PC-9 (cell line): ENCODE results near the gene IL1RAPL1. TPM values are rescaled to one million over a fixed set of nuclear protein-coding genes. Genes with fewer than 3 reads are reported as not detected.

Experiments
- BruUV-seq: library from RNA; stranded (reverse); fragments of 400-500 nt; replicated peaks from 2 replicates; lab custom pipeline; 2021; lab: Mats Ljungman, UMichigan
- CTCF ChIA-PET: fragments of 300-600 bp; sonication (Branson Sonifier 250); formaldehyde crosslinking; loops from one replicate; lab custom pipeline; 2022; ENCODE audit warnings: antibody characterized with exemption; lab: Charles Lee
- POLR2A ChIA-PET: fragments of 300-600 bp; sonication (Branson Sonifier 250); formaldehyde crosslinking; loops from one replicate; lab custom pipeline; 2022; ENCODE audit warnings: antibody characterized with exemption; ENCODE audit not compliant: unreplicated experiment; lab: Charles Lee
- DNase-seq, 2 experiments: peaks; one replicate each; pipeline versions ENCODE4 v3.0.0 to v3.0.0-alpha.2; 2015 to 2022; ENCODE audit warnings: mixed read lengths in 1 of 2
- H2AFZ ChIP-seq: fragments of 200-600 bp; sonication (generic); 2 replicates; pipeline ENCODE4 v1.8.1; 2017; ENCODE audit warnings: antibody characterized with exemption
- H3F3A ChIP-seq: fragments of 200-600 bp; sonication (generic); 2 replicates; pipeline ENCODE4 v1.8.1; 2017; ENCODE audit warnings: antibody characterized with exemption, mild to moderate bottlenecking, low read depth; ENCODE audit not compliant: insufficient read depth
- H3K27ac ChIP-seq: fragments of 200-600 bp; sonication (generic); 2 replicates; pipeline ENCODE4 v1.6.1; 2016; ENCODE audit warnings: mixed run types
- H3K27me3 ChIP-seq: fragments of 200-600 bp; sonication (generic); 2 replicates; pipeline ENCODE4 v1.6.1; 2016; ENCODE audit warnings: low read depth, mixed run types; ENCODE audit not compliant: insufficient read depth
- H3K36me3 ChIP-seq: fragments of 200-600 bp; sonication (generic); 2 replicates; pipeline ENCODE4 v1.6.1; 2016; ENCODE audit warnings: low read depth, mixed run types
- H3K4me1 ChIP-seq: fragments of 200-600 bp; sonication (generic); replicated peaks from 2 replicates; pipeline ENCODE4 v1.6.1; 2016; ENCODE audit warnings: mixed run types; ENCODE audit not compliant: insufficient read depth
- H3K4me2 ChIP-seq: fragments of 200-600 bp; sonication (generic); 2 replicates; pipeline ENCODE4 v1.6.1; 2017; ENCODE audit warnings: mixed run types
- H3K4me3 ChIP-seq: fragments of 200-600 bp; sonication (generic); 2 replicates; pipeline ENCODE4 v1.6.1; 2016; ENCODE audit warnings: mixed run types
- H3K79me2 ChIP-seq: fragments of 200-600 bp; sonication (generic); 2 replicates; pipeline ENCODE4 v1.6.1; 2017; ENCODE audit warnings: low read depth, mixed run types
- H3K9me2 ChIP-seq: fragments of 200-600 bp; sonication (generic); 2 replicates; pipeline ENCODE4 v1.8.1; 2017; ENCODE audit warnings: mild to moderate bottlenecking; ENCODE audit not compliant: insufficient read depth
- H3K9me3 ChIP-seq: fragments of 200-600 bp; sonication (generic); 2 replicates; pipeline ENCODE4 v1.8.1; 2016; ENCODE audit warnings: low read depth; ENCODE audit not compliant: insufficient read depth
- H4K20me1 ChIP-seq: fragments of 200-600 bp; sonication (generic); 2 replicates; pipeline ENCODE4 v1.8.1; 2017; ENCODE audit not compliant: insufficient read depth
- EZH2 ChIP-seq: fragments of 200-600 bp; sonication (generic); IDR thresholded peaks from 2 replicates; pipeline ENCODE4 v1.8.0; 2017; ENCODE audit warnings: antibody characterized with exemption, low read depth
- intact Hi-C: fragments of 100-400 bp; cut with micrococcal nuclease; formaldehyde crosslinking; loops from one replicate; pipeline ENCODE4 v1.10.0; 2022; ENCODE audit not compliant: unreplicated experiment
- total RNA-seq: library from RNA; stranded (reverse); gene quantifications from 2 replicates; pipeline ENCODE4 v1.2.3, GENCODE V29; 2021
- TF ChIP-seq, protein P1 (sequence below): fragments of 200-600 bp; sonication (generic); conservative IDR thresholded peaks from 2 replicates; pipeline ENCODE4 v1.6.1; 2017; ENCODE audit warnings: mixed run types, antibody characterized with exemption, mild to moderate bottlenecking, moderate library complexity

The IL1RAPL1 gene
- total RNA-seq, 1 experiment from 2014 or later: 0.26 TPM

DNA sequence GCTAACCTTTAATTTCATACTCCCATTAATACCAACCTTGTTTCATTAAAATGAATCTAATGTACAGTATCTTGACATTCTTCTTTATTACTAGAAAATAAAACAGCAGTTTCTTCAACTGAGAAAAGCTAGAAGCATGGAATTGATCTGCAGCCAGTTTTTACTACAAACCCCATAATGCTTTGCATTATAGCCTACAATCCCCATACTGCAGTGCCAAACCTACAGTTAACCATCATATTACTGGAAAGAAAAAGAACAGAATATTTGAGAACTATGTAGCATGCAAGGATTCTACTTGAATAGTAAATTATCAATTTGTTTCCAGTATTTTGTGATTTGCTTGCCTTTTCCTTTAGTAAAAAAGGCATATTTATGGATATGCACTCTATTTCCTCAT is 3.2 kb upstream of the IL1RAPL1 start:
- Histone ChIP-seq H2AFZ (no peak overlapping the region), H3F3A (no peaks in the 10 kb centered on the region), H4K20me1 (no peaks in the 10 kb centered on the region), H3K36me3 (no peaks in the 10 kb centered on the region), H3K4me1 (no peaks in the 10 kb centered on the region), H3K4me2 (no peak overlapping the region), H3K79me2 (no peaks in the 10 kb centered on the region), H3K4me3 (no peak overlapping the region), H3K27ac (no peak overlapping the region), H3K9me3 (no peaks in the 10 kb centered on the region), H3K27me3 (no peaks in the 10 kb centered on the region), H3K9me2 (no peaks in the 10 kb centered on the region)
- POLR2A ChIA-PET: no interaction called here
- no peak for TF ChIP-seq EZH2
- TF ChIP-seq, protein P1, sequence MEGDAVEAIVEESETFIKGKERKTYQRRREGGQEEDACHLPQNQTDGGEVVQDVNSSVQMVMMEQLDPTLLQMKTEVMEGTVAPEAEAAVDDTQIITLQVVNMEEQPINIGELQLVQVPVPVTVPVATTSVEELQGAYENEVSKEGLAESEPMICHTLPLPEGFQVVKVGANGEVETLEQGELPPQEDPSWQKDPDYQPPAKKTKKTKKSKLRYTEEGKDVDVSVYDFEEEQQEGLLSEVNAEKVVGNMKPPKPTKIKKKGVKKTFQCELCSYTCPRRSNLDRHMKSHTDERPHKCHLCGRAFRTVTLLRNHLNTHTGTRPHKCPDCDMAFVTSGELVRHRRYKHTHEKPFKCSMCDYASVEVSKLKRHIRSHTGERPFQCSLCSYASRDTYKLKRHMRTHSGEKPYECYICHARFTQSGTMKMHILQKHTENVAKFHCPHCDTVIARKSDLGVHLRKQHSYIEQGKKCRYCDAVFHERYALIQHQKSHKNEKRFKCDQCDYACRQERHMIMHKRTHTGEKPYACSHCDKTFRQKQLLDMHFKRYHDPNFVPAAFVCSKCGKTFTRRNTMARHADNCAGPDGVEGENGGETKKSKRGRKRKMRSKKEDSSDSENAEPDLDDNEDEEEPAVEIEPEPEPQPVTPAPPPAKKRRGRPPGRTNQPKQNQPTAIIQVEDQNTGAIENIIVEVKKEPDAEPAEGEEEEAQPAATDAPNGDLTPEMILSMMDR: no peak
- CTCF ChIA-PET: no interaction called here
- no peak for DNase-seq
- intact Hi-C loops: no loop called here
- no TSS peak for BruUV-seq

DNA sequence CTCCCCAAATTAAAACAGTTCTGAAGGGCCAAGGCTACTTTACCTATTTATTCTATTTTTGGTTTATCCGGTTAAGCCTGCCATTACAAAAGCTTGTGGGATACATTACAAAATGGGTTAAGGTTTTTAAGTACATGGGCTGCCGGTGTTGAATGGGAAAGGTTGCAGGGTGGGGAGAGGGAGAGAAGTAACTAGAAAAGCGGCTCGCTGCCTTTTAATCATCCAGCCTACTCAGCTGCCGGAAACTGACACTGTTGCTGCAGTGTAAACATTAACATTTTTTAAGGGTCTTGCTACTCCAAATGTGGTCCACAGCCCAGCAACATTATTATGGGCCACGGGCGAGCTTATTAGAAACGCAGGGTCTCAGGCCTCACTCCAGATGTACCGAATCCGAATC is 1.5 kb upstream of the IL1RAPL1 start:
- intact Hi-C loops: no loop called here
- no peaks in the 10 kb centered on the region for H3F3A ChIP-seq
- no peak overlapping the region for H3K27ac ChIP-seq
- H3K36me3 ChIP-seq: no peaks in the 10 kb centered on the region
- H3K4me2 ChIP-seq: peak overlapping the region; percentile 42; the same call in 1 of the 2 replicates
- no peak overlapping the region for H3K4me3 ChIP-seq
- H3K9me3 ChIP-seq: no peaks in the 10 kb centered on the region
- no TSS peak for BruUV-seq
- no peak for DNase-seq
- H3K27me3 ChIP-seq: no peaks in the 10 kb centered on the region
- TF ChIP-seq EZH2: no peak
- no peaks in the 10 kb centered on the region for H3K4me1 ChIP-seq
- no peaks in the 10 kb centered on the region for H3K79me2 ChIP-seq
- ChIA-PET CTCF (no interaction called here), POLR2A (no interaction called here)
- H3K9me2 ChIP-seq: no peaks in the 10 kb centered on the region
- no peaks in the 10 kb centered on the region for H4K20me1 ChIP-seq
- H2AFZ ChIP-seq: no peak overlapping the region

DNA sequence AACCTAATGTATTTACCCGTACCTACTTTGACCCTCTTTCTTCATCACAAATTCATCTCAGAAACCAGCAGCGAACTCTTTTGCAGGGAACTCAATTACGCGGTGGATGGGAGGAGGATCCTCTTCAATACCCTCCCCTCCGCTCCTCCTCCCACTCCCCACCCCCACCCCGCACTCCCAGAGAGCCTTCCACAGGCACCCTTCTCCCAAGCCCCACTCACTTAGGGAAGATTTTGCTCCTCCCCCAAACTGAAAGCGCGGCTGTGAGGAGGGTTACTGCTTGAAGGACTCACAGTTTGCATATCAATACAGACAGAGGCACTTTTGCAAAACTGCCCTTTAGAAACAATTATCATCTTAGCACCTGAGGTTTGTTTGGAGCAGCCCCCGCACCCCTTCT is 960 bp upstream of the IL1RAPL1 start:
- intact Hi-C loops: no loop called here
- H3K4me3 ChIP-seq: no peak overlapping the region
- peak overlapping the region; percentile 42; the same call in 1 of the 2 replicates for H3K4me2 ChIP-seq
- no peak overlapping the region for H3K27ac ChIP-seq
- H2AFZ ChIP-seq: no peak overlapping the region
- POLR2A ChIA-PET: no interaction called here
- H4K20me1 ChIP-seq: no peaks in the 10 kb centered on the region
- CTCF ChIA-PET: no interaction called here
- H3K9me2 ChIP-seq: no peaks in the 10 kb centered on the region
- BruUV-seq: no TSS peak
- TF ChIP-seq, protein P1: no peak
- TF ChIP-seq EZH2: no peak
- no peaks in the 10 kb centered on the region for H3K4me1 ChIP-seq
- H3K27me3 ChIP-seq: no peaks in the 10 kb centered on the region
- no peaks in the 10 kb centered on the region for H3K9me3 ChIP-seq
- DNase-seq: peak in 1 of 2 experiments; percentile 2
- no peaks in the 10 kb centered on the region for H3F3A ChIP-seq
- H3K79me2 ChIP-seq: no peaks in the 10 kb centered on the region
- no peaks in the 10 kb centered on the region for H3K36me3 ChIP-seq

DNA sequence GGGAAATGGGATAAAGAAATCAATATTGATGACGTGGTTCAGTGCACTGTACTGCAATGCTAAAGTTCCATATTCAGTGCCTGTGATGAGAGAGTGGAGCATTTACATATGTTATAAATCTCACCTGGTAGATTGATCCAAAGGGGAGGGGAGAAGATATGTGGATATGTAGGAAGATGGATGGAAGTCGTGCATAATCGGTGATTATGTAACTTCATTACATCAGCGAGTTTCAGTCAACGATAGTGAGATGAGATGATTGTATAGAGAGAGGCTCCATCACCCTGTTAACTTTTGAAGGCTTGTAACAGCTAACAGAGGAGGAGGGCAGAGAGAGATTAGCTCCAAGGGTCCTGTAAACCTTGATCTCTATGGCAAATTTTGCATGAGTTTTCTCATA is 1.8 kb downstream of the IL1RAPL1 start:
- Histone ChIP-seq H3K9me3 (no peaks in the 10 kb centered on the region), H3K27ac (no peak overlapping the region), H2AFZ (no peak overlapping the region), H3K4me1 (no peaks in the 10 kb centered on the region), H3K79me2 (no peaks in the 10 kb centered on the region), H3K4me3 (no peak overlapping the region), H3K27me3 (no peaks in the 10 kb centered on the region), H3K9me2 (no peaks in the 10 kb centered on the region), H4K20me1 (no peaks in the 10 kb centered on the region), H3K4me2 (no peak overlapping the region), H3K36me3 (no peaks in the 10 kb centered on the region), H3F3A (no peaks in the 10 kb centered on the region)
- ChIA-PET POLR2A (no interaction called here), CTCF (no interaction called here)
- no TSS peak for BruUV-seq
- DNase-seq: no peak
- intact Hi-C loops: no loop called here
- TF ChIP-seq, protein P1: no peak
- no peak for TF ChIP-seq EZH2
